Vagina (tissue), 2 donors: ENCODE data around the gene SPSB2.

Experiments used
- POLR2A ChIP-seq, 2 donors: fragments of 450-650 bp; IDR thresholded peaks; one replicate each; pipeline ENCODE4 v1.6.1; 2017; ENCODE audit warnings: antibody characterized with exemption in 2 of 2, mild to moderate bottlenecking in 2 of 2, moderate library complexity in 2 of 2
- POLR2AphosphoS5 ChIP-seq, 2 donors: sonication (generic); formaldehyde crosslinking; IDR thresholded peaks; one replicate each; pipeline ENCODE4 v1.9.0; 2017; ENCODE audit warnings: antibody characterized with exemption in 2 of 2, mild to moderate bottlenecking in 2 of 2, low read depth in 1 of 2; ENCODE audit not compliant: insufficient read depth in 1 of 2
- TF ChIP-seq, protein P1 (sequence below), 3 experiments: fragments of 450-650 bp in 2 of 3; fragments of 200-600 bp in 1 of 3; sonication (generic) in 1 of 3; IDR thresholded peaks; one replicate each; pipeline ENCODE4 v1.5.1; 2017 to 2019; ENCODE audit warnings: antibody characterized with exemption in 3 of 3, mild to moderate bottlenecking in 2 of 3, moderate library complexity in 2 of 3

DNA sequence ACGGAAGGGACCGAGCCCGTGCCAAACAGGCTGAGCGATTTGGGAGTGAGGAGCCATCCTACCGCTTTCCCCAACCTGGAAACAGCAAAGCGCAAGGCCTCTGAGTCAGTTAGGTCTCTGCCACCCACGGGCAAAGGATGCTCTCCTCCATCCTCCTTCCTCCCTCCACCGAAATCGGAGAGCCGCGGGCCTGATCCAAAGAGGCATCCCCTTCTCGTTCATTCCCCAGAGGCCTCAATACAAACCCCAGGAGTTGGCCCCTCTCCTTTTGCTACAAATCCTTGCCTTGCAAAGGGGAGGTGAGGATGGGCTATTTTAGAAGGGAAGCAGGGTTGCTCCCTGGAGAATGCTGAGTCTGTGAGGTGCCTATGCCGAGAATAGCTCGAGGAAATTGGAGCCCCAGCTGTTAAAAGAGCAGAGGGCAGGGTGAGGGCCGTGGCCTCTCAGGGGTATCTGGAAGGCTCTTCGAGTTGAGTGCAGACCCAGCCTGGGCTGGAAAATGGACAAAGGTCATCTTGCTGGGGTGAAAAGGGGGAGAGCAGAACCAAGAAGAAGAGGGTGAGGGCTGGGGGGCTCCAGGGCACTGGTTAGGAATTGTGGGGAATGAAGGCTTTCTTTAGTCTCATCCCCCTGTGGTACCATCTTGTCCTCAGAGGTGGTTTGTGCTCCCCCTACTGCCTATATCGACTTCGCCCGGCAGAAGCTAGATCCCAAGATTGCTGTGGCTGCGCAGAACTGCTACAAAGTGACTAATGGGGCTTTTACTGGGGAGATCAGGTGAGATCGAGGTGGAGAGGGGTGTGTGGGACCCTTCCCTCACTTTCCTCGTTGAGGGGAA, 4.7 kb downstream of the SPSB2 start:
- TF ChIP-seq, protein P1, sequence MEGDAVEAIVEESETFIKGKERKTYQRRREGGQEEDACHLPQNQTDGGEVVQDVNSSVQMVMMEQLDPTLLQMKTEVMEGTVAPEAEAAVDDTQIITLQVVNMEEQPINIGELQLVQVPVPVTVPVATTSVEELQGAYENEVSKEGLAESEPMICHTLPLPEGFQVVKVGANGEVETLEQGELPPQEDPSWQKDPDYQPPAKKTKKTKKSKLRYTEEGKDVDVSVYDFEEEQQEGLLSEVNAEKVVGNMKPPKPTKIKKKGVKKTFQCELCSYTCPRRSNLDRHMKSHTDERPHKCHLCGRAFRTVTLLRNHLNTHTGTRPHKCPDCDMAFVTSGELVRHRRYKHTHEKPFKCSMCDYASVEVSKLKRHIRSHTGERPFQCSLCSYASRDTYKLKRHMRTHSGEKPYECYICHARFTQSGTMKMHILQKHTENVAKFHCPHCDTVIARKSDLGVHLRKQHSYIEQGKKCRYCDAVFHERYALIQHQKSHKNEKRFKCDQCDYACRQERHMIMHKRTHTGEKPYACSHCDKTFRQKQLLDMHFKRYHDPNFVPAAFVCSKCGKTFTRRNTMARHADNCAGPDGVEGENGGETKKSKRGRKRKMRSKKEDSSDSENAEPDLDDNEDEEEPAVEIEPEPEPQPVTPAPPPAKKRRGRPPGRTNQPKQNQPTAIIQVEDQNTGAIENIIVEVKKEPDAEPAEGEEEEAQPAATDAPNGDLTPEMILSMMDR (IDR thresholded peaks at IDR 0.05): no peak
- no peak for TF ChIP-seq POLR2AphosphoS5 (IDR thresholded peaks at IDR 0.05; ENCODE audit: insufficient read depth in 1 of 2, low read depth in 1 of 2)
- TF ChIP-seq POLR2A (IDR thresholded peaks at IDR 0.05): no peak
